Erythroblast (primary cell): ENCODE results near the gene CLK3.

Source experiments
- GATA1 ChIP-seq: IDR thresholded peaks from 2 replicates; pipeline ENCODE4 v1.6.1; 2011; ENCODE audit warnings: low read depth, mild to moderate bottlenecking, control low read depth, low read length, moderate library complexity
- POLR2A ChIP-seq: IDR thresholded peaks from 2 replicates; pipeline ENCODE4 v1.6.1; 2011; ENCODE audit warnings: mild to moderate bottlenecking, low read length

GRCh38 chr15:74636984-74637383 lies 21.3 kb downstream of the CLK3 start:
- no peak for TF ChIP-seq POLR2A
- no peak for TF ChIP-seq GATA1
